SK-N-SH treated with all-trans-retinoic acid at 6 μM for 48 hours (cell line): ENCODE results near the gene NADK.
"Not testable (repeated sequence)": the region's sequence is repeated elsewhere in the genome, so short reads cannot be mapped to it uniquely, and the experiment has no call there.

Experiments
- ARNTL ChIP-seq: fragments of 450-650 bp; formaldehyde crosslinking; IDR thresholded peaks from 2 replicates; pipeline ENCODE4 v1.5.0; 2020; ENCODE audit warnings: low read depth, mild to moderate bottlenecking, moderate library complexity, borderline replicate concordance
- CREB5 ChIP-seq: fragments of 250-450 bp; sonication (Bioruptor Pico); IDR thresholded peaks from 2 replicates; pipeline ENCODE4 v1.5.1; 2020; ENCODE audit warnings: low read depth, mild to moderate bottlenecking, moderate library complexity
- CSRNP3 ChIP-seq: fragments of 250-450 bp; sonication (Bioruptor Pico); IDR thresholded peaks from 2 replicates; pipeline ENCODE4 v1.5.1; 2021; ENCODE audit warnings: mild to moderate bottlenecking, moderate library complexity
- ESRRG ChIP-seq: fragments of 250-450 bp; sonication (Bioruptor Pico); IDR thresholded peaks from 2 replicates; pipeline ENCODE4 v1.6.1; 2021; ENCODE audit warnings: mild to moderate bottlenecking
- ISL1 ChIP-seq: fragments of 250-450 bp; sonication (Bioruptor Pico); IDR thresholded peaks from 2 replicates; pipeline ENCODE4 v2.1.2; 2022; ENCODE audit warnings: mild to moderate bottlenecking, moderate library complexity
- OSR1 ChIP-seq: fragments of 250-450 bp; sonication (Bioruptor Pico); IDR thresholded peaks from 2 replicates; pipeline ENCODE4 v1.8.0; 2022; ENCODE audit warnings: moderate library complexity, mild to moderate bottlenecking, inconsistent platforms
- PATZ1 ChIP-seq: fragments of 250-450 bp; sonication (Bioruptor Pico); IDR thresholded peaks from 2 replicates; pipeline ENCODE4 v1.8.0; 2020; ENCODE audit warnings: mild to moderate bottlenecking, moderate library complexity, borderline replicate concordance
- PPARA ChIP-seq: fragments of 250-450 bp; sonication (Bioruptor Pico); IDR thresholded peaks from 2 replicates; pipeline ENCODE4 v1.5.0; 2020; ENCODE audit warnings: mild to moderate bottlenecking, borderline replicate concordance
- RARB ChIP-seq: fragments of 250-450 bp; sonication (Bioruptor Pico); IDR thresholded peaks from 2 replicates; pipeline ENCODE4 v1.8.0; 2021; ENCODE audit warnings: mild to moderate bottlenecking, moderate library complexity
- TOX ChIP-seq: fragments of 250-450 bp; sonication (Bioruptor Pico); IDR thresholded peaks from 2 replicates; pipeline ENCODE4 v1.8.0; 2021; ENCODE audit warnings: mild to moderate bottlenecking, moderate library complexity, borderline replicate concordance
- ZC3H10 ChIP-seq: fragments of 250-450 bp; sonication (Bioruptor Pico); IDR thresholded peaks from 2 replicates; pipeline ENCODE4 v1.5.1; 2021; ENCODE audit warnings: mild to moderate bottlenecking, moderate library complexity
- ZFP3 ChIP-seq: fragments of 250-450 bp; sonication (Bioruptor Pico); IDR thresholded peaks from 2 replicates; pipeline ENCODE4 v1.5.0; 2020; ENCODE audit warnings: mild to moderate bottlenecking, moderate library complexity
- ZFP30 ChIP-seq: fragments of 450-650 bp; formaldehyde crosslinking; IDR thresholded peaks from 2 replicates; pipeline ENCODE4 v1.5.0; 2022; ENCODE audit warnings: mild to moderate bottlenecking, moderate library complexity
- ZNF70 ChIP-seq: fragments of 450-650 bp; formaldehyde crosslinking; IDR thresholded peaks from 2 replicates; pipeline ENCODE4 v1.5.0; 2020; ENCODE audit warnings: mild to moderate bottlenecking, moderate library complexity

- not testable (repeated sequence) for TF ChIP-seq PATZ1 (CRISPR knock-in tag); ZFP30 (CRISPR knock-in tag); ZNF70 (CRISPR knock-in tag); CSRNP3 (CRISPR knock-in tag); OSR1 (CRISPR knock-in tag); ISL1 (CRISPR knock-in tag); RARB (CRISPR knock-in tag); PPARA (CRISPR knock-in tag); TOX; ZFP3 (CRISPR knock-in tag); CREB5 (CRISPR knock-in tag); ESRRG (CRISPR knock-in tag); ZC3H10 (CRISPR knock-in tag); ARNTL (CRISPR knock-in tag)
These were observed 39.4 kb downstream of the NADK start for GRCh38 chr1:1738799-1739337.
